ENCODE data around the gene C2orf76.

DNA sequence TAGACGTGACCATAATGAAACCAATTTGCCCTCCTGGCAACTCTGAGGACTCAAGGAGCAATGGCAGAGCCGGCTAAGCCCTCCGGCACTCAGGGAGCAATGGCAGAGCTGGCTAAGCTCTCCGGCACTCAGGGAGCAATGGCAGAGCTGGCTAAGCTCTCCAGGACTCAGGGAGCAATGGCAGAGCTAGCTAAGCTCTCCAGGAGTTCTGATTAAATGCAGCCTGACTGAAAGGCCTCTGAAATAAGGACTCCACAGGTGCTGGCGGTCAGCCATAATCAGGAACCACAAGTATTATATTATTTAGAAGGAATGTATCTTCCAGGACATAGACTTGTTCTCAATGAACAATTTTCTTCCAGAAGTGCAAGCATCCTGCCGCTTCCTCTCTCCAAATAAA is 65.2 kb downstream of the C2orf76 start:
- TF ChIP-seq EZH2 (IDR thresholded peaks at IDR 0.05; ENCODE audit: borderline replicate concordance, low read length), result no peak
- TF ChIP-seq, protein P1, sequence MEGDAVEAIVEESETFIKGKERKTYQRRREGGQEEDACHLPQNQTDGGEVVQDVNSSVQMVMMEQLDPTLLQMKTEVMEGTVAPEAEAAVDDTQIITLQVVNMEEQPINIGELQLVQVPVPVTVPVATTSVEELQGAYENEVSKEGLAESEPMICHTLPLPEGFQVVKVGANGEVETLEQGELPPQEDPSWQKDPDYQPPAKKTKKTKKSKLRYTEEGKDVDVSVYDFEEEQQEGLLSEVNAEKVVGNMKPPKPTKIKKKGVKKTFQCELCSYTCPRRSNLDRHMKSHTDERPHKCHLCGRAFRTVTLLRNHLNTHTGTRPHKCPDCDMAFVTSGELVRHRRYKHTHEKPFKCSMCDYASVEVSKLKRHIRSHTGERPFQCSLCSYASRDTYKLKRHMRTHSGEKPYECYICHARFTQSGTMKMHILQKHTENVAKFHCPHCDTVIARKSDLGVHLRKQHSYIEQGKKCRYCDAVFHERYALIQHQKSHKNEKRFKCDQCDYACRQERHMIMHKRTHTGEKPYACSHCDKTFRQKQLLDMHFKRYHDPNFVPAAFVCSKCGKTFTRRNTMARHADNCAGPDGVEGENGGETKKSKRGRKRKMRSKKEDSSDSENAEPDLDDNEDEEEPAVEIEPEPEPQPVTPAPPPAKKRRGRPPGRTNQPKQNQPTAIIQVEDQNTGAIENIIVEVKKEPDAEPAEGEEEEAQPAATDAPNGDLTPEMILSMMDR (conservative IDR thresholded peaks at IDR 0.05 in 1 of 2, IDR thresholded peaks at IDR 0.05 in 1 of 2; ENCODE audit: extremely low read depth in 1 of 2, insufficient read depth in 1 of 2, low read depth in 1 of 2, low read length in 2 of 2), result no peak
